Measurements from ENCODE around the gene CYB561.
"Not testable (repeated sequence)": the region's sequence is repeated elsewhere in the genome, so short reads cannot be mapped to it uniquely, and the experiment has no call there.

Gene CYB561

GRCh38 chr17:63478814-63479494, 32.8 kb upstream of the CYB561 start:
- peak; percentile 37 for DNase-seq

GRCh38 chr17:63477480-63478440, 31.7 kb upstream of the CYB561 start:
- no peak for DNase-seq

- no peak for DNase-seq
Observed at GRCh38 chr17:63476854-63477479, 30.9 kb upstream of the CYB561 start, which contains the start of gene ACE. TSS of gene ACE (plus strand) at chr17:63477061. CDS start at chr17:63477095, 34 bp downstream.

- no peak for DNase-seq
Observed at GRCh38 chr17:63476459-63476853, 30.4 kb upstream of the CYB561 start.

GRCh38 chr17:63475491-63476412, 29.6 kb upstream of the CYB561 start:
- DNase-seq, result no peak

GRCh38 chr17:63474586-63475460, 28.7 kb upstream of the CYB561 start:
- DNase-seq, result no peak

- DNase-seq, result no peak
Observed at GRCh38 chr17:63474174-63474573, 28.1 kb upstream of the CYB561 start.

GRCh38 chr17:63468099-63468498, 22.0 kb upstream of the CYB561 start:
- not testable (repeated sequence) for DNase-seq

GRCh38 chr17:63464691-63465236, 18.7 kb upstream of the CYB561 start:
- no peak for DNase-seq

- DNase-seq, result no peak
Observed at GRCh38 chr17:63463771-63464170, 17.7 kb upstream of the CYB561 start.

- DNase-seq, result no peak
Observed at GRCh38 chr17:63460018-63460417, 13.9 kb upstream of the CYB561 start.

- DNase-seq, result no peak
Observed at GRCh38 chr17:63458478-63458877, 12.4 kb upstream of the CYB561 start.

GRCh38 chr17:63455417-63455816, 9.3 kb upstream of the CYB561 start:
- DNase-seq, result no peak

GRCh38 chr17:63454915-63455314, 8.8 kb upstream of the CYB561 start:
- no peak for DNase-seq

GRCh38 chr17:63454357-63454756, 8.3 kb upstream of the CYB561 start:
- DNase-seq, result not testable (repeated sequence)

GRCh38 chr17:63452962-63453551, 7.0 kb upstream of the CYB561 start:
- DNase-seq, result no peak

GRCh38 chr17:63452046-63452961, 6.2 kb upstream of the CYB561 start:
- no peak for DNase-seq

- no peak for DNase-seq
Observed at GRCh38 chr17:63451150-63451549, 5.0 kb upstream of the CYB561 start.

- peak; percentile 23 for DNase-seq
Observed at GRCh38 chr17:63450551-63450950, 4.4 kb upstream of the CYB561 start.
